GM12878 (cell line): ENCODE measurements around the gene LARGE1. TPM values are rescaled to one million over a fixed set of nuclear protein-coding genes. Genes with fewer than 3 reads are reported as not detected.

Source experiments
- ATAC-seq: fragments of 200-7000 bp; cut with Tn5 transposase; 3 replicates; pipeline ENCODE4 v1.9.1; 2020; ENCODE audit warnings: mild to moderate bottlenecking, moderate library complexity
- BruUV-seq: library from RNA; stranded (reverse); fragments of 400-500 nt; replicated peaks from 2 replicates; lab custom pipeline; 2021; lab: Mats Ljungman, UMichigan
- CTCF ChIA-PET: fragments of 300-600 bp; sonication (Branson Sonifier 250); formaldehyde crosslinking; extraction: SDS; loops from one replicate; lab custom pipeline; 2021; ENCODE audit warnings: inconsistent platforms; lab: Yijun Ruan, JAX
- POLR2A ChIA-PET: fragments of 350-600 bp; formaldehyde crosslinking; extraction: SDS; loops from one replicate; lab custom pipeline; 2021; ENCODE audit warnings: inconsistent platforms; lab: Charles Lee
- RAD21 ChIA-PET: fragments of 300-600 bp; sonication (Branson Sonifier 250); formaldehyde crosslinking; loops from one replicate; lab custom pipeline; 2023; ENCODE audit warnings: antibody characterized with exemption; ENCODE audit not compliant: unreplicated experiment; lab: Charles Lee
- SMC1A ChIA-PET: fragments of 300-600 bp; sonication (Branson Sonifier 250); formaldehyde crosslinking; loops from one replicate; lab custom pipeline; 2023; ENCODE audit not compliant: unreplicated experiment, uncharacterized antibody; lab: Charles Lee
- DNase-seq: peaks from one replicate; pipeline ENCODE4 v3.0.0-alpha.2; 2011; ENCODE audit warnings: low read depth, low spot score
- FAIRE-seq: peaks from 3 replicates; lab custom pipeline; 2011; peaks lifted over from hg19 to GRCh38; lab: Jason Lieb, UNC
- H2AFZ ChIP-seq: 2 replicates; pipeline ENCODE4 v1.6.0; 2011; ENCODE audit warnings: low read depth, low read length, control low read depth; ENCODE audit not compliant: control insufficient read depth
- H3K27ac ChIP-seq: 2 replicates; pipeline ENCODE4 v1.5.1; 2011; ENCODE audit warnings: control low read depth; ENCODE audit not compliant: control insufficient read depth, insufficient read depth
- H3K27me3 ChIP-seq, 2 experiments: replicated peaks in 1 of 2; 2 replicates each; pipeline versions ENCODE4 v1.6.0 to v1.6.1; 2011; ENCODE audit warnings: low read length in 1 of 2; ENCODE audit not compliant: control insufficient read depth in 2 of 2, insufficient read depth in 2 of 2
- H3K36me3 ChIP-seq, 2 experiments: 2 replicates each; pipeline ENCODE4 v1.5.1; 2011; ENCODE audit warnings: low read length in 1 of 2; ENCODE audit not compliant: control insufficient read depth in 2 of 2, insufficient read depth in 2 of 2
- H3K4me1 ChIP-seq: 2 replicates; pipeline ENCODE4 v1.6.1; 2011; ENCODE audit warnings: mild to moderate bottlenecking, low read length, moderate library complexity, mixed read lengths; ENCODE audit not compliant: control insufficient read depth, insufficient read depth
- H3K4me2 ChIP-seq: 2 replicates; pipeline ENCODE4 v1.6.0; 2011; ENCODE audit warnings: control low read depth; ENCODE audit not compliant: control insufficient read depth, insufficient read depth
- H3K4me3 ChIP-seq: fragments of 200-600 bp; sonication (generic); 2 replicates; pipeline ENCODE4 v1.5.1; 2016
- H3K79me2 ChIP-seq: 2 replicates; pipeline ENCODE4 v1.6.0; 2011; ENCODE audit warnings: low read length; ENCODE audit not compliant: control insufficient read depth, insufficient read depth
- H3K9ac ChIP-seq: 2 replicates; pipeline ENCODE4 v1.8.0; 2011; ENCODE audit warnings: low read length, control low read depth, mixed read lengths; ENCODE audit not compliant: control insufficient read depth, insufficient read depth
- H3K9me3 ChIP-seq: replicated peaks from 3 replicates; pipeline ENCODE4 v1.5.1; 2011; ENCODE audit warnings: mild to moderate bottlenecking, low read length; ENCODE audit not compliant: control insufficient read depth, insufficient read depth
- H4K20me1 ChIP-seq: 2 replicates; pipeline ENCODE4 v1.6.0; 2011; ENCODE audit not compliant: control insufficient read depth, insufficient read depth
- CBX3 ChIP-seq: fragments of 200-600 bp; sonication (generic); IDR thresholded peaks from 2 replicates; pipeline ENCODE4 v1.6.1; 2016; ENCODE audit warnings: low read depth, borderline replicate concordance
- FOXM1 ChIP-seq: IDR thresholded peaks from 2 replicates; pipeline ENCODE4 v1.6.1; 2012; ENCODE audit warnings: low read depth, mild to moderate bottlenecking, inconsistent platforms, low read length, moderate library complexity
- HDAC2 ChIP-seq: fragments of 200-600 bp; sonication (generic); IDR thresholded peaks from 2 replicates; pipeline ENCODE4 v1.6.1; 2017
- NFYB ChIP-seq: IDR thresholded peaks from 2 replicates; pipeline ENCODE4 v1.6.1; 2011; ENCODE audit warnings: low read depth, mild to moderate bottlenecking, low read length, improper control_type of control experiment, moderate library complexity; ENCODE audit not compliant: insufficient read depth
- SMARCA5 ChIP-seq: fragments of 450-650 bp; IDR thresholded peaks from 2 replicates; pipeline ENCODE4 v1.6.1; 2017; ENCODE audit warnings: mild to moderate bottlenecking
- SP1 ChIP-seq: IDR thresholded peaks from one replicate; pipeline ENCODE4 v1.6.1; 2011; ENCODE audit warnings: low read depth, low read length
- TBL1XR1 ChIP-seq: IDR thresholded peaks from 2 replicates; pipeline ENCODE4 v1.6.1; 2012; ENCODE audit warnings: low read depth, low read length, improper control_type of control experiment
- WRNIP1 ChIP-seq: IDR thresholded peaks from 2 replicates; pipeline ENCODE4 v1.6.1; 2011; ENCODE audit warnings: low read depth, low read length, improper control_type of control experiment, borderline replicate concordance
- ZNF217 ChIP-seq: fragments of 450-650 bp; IDR thresholded peaks from 2 replicates; pipeline ENCODE4 v1.6.1; 2017; ENCODE audit warnings: antibody characterized with exemption, mild to moderate bottlenecking
- WGBS: methylation state at CpG from one replicate; pipeline ENCODE4 v1.1.6; 2016; ENCODE audit warnings: low lambda C conversion rate; ENCODE audit not compliant: insufficient replicate concordance, insufficient coverage; ENCODE audit errors: missing lambda C conversion rate; 5-methylcytosine and 5-hydroxymethylcytosine counted together
- in situ Hi-C: fragments of 300-500 bp; cut with MboI; formaldehyde crosslinking; loops from 9 replicates; pipeline ENCODE4 v1.14.3; 2018; ENCODE audit warnings: mixed read lengths
- intact Hi-C: fragments of 100-400 bp; cut with micrococcal nuclease; formaldehyde crosslinking; loops from one replicate; pipeline ENCODE4 v1.14.2; 2022; ENCODE audit not compliant: unreplicated experiment
- polyA plus RNA-seq, 11 experiments: library from polyadenylated mRNA; depleted of rRNA in 4 of 11; unstranded in 6 of 11; stranded (reverse) in 5 of 11; fragments of >200 nt; fragmentation: Nextera tagmentation in 4 of 11; fragmentation: Illumina TruSeq in 1 of 11; extraction: Ambion mirVana in 4 of 11; extraction: Trizol in 1 of 11; gene quantifications; 1 replicate in 1 of 11; 2 replicates in 10 of 11; pipeline versions ENCODE4 v1.2.1 to v1.2.3, GENCODE V29; 2011 to 2016; ENCODE audit warnings: inconsistent platforms in 2 of 11, missing spikeins in 2 of 11, low read depth in 1 of 11
- total RNA-seq, 4 experiments: library from RNA; depleted of rRNA in 3 of 4; stranded (reverse); fragments of >200 nt in 3 of 4; fragmentation: Illumina TruSeq in 1 of 4; extraction: Trizol in 1 of 4; gene quantifications; 2 replicates each; pipeline versions ENCODE4 v1.2.1 to v1.2.3, GENCODE V29; 2013 to 2021
- TF ChIP-seq, protein P1 (sequence below): fragments of 450-650 bp; IDR thresholded peaks from 2 replicates; pipeline ENCODE4 v1.6.1; 2017; ENCODE audit warnings: low read depth, mild to moderate bottlenecking, moderate library complexity
- TF ChIP-seq, protein P2 (sequence below), 3 experiments: IDR thresholded peaks in 2 of 3; conservative IDR thresholded peaks in 1 of 3; 2 replicates each; pipeline ENCODE4 v1.5.1; 2011; ENCODE audit warnings: low read depth in 3 of 3, low read length in 3 of 3, mild to moderate bottlenecking in 3 of 3, control low read depth in 2 of 3, moderate library complexity in 2 of 3, inconsistent platforms in 1 of 3, mixed read lengths in 1 of 3; ENCODE audit not compliant: control insufficient read depth in 2 of 3, insufficient read depth in 1 of 3; ENCODE audit errors: extremely low read depth in 1 of 3
- TF ChIP-seq, protein P3 (sequence below): IDR thresholded peaks from 2 replicates; pipeline ENCODE4 v1.6.1; 2011; ENCODE audit warnings: low read depth, low read length, improper control_type of control experiment, borderline replicate concordance
- TF ChIP-seq, protein P4 (sequence below): fragments of 450-650 bp; formaldehyde crosslinking; IDR thresholded peaks from 2 replicates; pipeline ENCODE4 v1.4.0; 2020; ENCODE audit warnings: mild to moderate bottlenecking, moderate library complexity
- TF ChIP-seq, protein P5 (sequence below): IDR thresholded peaks from 2 replicates; pipeline ENCODE4 v1.6.1; 2011; ENCODE audit warnings: mild to moderate bottlenecking, low read depth, low read length, moderate library complexity; ENCODE audit not compliant: insufficient replicate concordance

The LARGE1 gene
- total and polyA plus RNA-seq, 10 of the 15 experiments (the other 5 are each of a cell fraction or from before 2014, with no cell fraction given) = 3.2 to 41.4 (median 17.3) TPM

DNA sequence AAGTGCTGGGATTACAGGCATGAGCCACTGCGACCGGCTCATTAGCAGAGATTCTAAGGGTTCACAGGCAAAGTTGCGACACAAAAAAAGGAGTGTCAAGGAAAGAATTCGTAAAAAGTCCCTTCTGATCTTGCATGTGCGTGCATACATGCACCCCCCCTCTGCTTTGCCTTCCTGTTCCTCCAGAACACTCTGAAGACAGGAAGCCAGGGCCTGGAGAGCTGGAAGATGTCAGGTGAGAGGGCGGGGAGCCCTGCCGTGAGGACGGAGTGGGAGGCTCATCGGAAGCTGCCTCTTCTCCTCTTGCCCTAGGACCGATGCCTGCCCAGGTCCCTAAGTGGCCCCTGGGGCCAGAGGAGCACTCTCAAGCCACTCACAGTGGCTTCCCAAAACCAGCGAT lies 89.1 kb downstream of the LARGE1 start:
- Histone ChIP-seq H3K36me3 (no peaks in the 10 kb centered on the region), H3K27me3 (no peaks in the 10 kb centered on the region), H3K4me2 (no peak overlapping the region), H3K79me2 (no peaks in the 10 kb centered on the region; the same call in 1 of the 2 replicates), H3K9me3 (no peaks in the 10 kb centered on the region), H3K9ac (no peak overlapping the region), H3K4me3 (no peak overlapping the region), H3K4me1 (no peaks in the 10 kb centered on the region), H4K20me1 (no peaks in the 10 kb centered on the region), H3K27ac (no peak overlapping the region), H2AFZ (no peak overlapping the region)
- in situ Hi-C loops = no loop called here
- RAD21 ChIA-PET = interaction anchor here (1.1 kb wide), 1 partner anchor 9 kb away, joined by 3 read pairs; no protein-coding TSS in a partner anchor
- FAIRE-seq (no peak), DNase-seq (no peak), ATAC-seq (no peak)
- SMC1A ChIA-PET = no interaction called here
- WGBS = 88% methylated on average over 11 of the region's 11 CpGs
- CTCF ChIA-PET = interaction anchor here (1.4 kb wide), 1 partner anchor 10 kb away, joined by 3 read pairs; no protein-coding TSS in a partner anchor
- POLR2A ChIA-PET = no interaction called here
- BruUV-seq = no TSS peak
- intact Hi-C loops = no loop called here
- TF ChIP-seq, protein P1, sequence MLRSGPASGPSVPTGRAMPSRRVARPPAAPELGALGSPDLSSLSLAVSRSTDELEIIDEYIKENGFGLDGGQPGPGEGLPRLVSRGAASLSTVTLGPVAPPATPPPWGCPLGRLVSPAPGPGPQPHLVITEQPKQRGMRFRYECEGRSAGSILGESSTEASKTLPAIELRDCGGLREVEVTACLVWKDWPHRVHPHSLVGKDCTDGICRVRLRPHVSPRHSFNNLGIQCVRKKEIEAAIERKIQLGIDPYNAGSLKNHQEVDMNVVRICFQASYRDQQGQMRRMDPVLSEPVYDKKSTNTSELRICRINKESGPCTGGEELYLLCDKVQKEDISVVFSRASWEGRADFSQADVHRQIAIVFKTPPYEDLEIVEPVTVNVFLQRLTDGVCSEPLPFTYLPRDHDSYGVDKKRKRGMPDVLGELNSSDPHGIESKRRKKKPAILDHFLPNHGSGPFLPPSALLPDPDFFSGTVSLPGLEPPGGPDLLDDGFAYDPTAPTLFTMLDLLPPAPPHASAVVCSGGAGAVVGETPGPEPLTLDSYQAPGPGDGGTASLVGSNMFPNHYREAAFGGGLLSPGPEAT = no peak
- TF ChIP-seq SMARCA5 = no peak
- TF ChIP-seq, protein P2, sequence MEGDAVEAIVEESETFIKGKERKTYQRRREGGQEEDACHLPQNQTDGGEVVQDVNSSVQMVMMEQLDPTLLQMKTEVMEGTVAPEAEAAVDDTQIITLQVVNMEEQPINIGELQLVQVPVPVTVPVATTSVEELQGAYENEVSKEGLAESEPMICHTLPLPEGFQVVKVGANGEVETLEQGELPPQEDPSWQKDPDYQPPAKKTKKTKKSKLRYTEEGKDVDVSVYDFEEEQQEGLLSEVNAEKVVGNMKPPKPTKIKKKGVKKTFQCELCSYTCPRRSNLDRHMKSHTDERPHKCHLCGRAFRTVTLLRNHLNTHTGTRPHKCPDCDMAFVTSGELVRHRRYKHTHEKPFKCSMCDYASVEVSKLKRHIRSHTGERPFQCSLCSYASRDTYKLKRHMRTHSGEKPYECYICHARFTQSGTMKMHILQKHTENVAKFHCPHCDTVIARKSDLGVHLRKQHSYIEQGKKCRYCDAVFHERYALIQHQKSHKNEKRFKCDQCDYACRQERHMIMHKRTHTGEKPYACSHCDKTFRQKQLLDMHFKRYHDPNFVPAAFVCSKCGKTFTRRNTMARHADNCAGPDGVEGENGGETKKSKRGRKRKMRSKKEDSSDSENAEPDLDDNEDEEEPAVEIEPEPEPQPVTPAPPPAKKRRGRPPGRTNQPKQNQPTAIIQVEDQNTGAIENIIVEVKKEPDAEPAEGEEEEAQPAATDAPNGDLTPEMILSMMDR (IDR thresholded peaks at IDR 0.05 in 2 of 3, conservative IDR thresholded peaks at IDR 0.05 in 1 of 3; ENCODE audit: control insufficient read depth in 2 of 3, extremely low read depth in 1 of 3, insufficient read depth in 1 of 3, low read depth in 3 of 3, low read length in 3 of 3) = no peak
- TF ChIP-seq, protein P3, sequence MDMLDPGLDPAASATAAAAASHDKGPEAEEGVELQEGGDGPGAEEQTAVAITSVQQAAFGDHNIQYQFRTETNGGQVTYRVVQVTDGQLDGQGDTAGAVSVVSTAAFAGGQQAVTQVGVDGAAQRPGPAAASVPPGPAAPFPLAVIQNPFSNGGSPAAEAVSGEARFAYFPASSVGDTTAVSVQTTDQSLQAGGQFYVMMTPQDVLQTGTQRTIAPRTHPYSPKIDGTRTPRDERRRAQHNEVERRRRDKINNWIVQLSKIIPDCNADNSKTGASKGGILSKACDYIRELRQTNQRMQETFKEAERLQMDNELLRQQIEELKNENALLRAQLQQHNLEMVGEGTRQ = no peak
- TF ChIP-seq TBL1XR1 = no peak
- TF ChIP-seq WRNIP1 = no peak
- TF ChIP-seq, protein P4, sequence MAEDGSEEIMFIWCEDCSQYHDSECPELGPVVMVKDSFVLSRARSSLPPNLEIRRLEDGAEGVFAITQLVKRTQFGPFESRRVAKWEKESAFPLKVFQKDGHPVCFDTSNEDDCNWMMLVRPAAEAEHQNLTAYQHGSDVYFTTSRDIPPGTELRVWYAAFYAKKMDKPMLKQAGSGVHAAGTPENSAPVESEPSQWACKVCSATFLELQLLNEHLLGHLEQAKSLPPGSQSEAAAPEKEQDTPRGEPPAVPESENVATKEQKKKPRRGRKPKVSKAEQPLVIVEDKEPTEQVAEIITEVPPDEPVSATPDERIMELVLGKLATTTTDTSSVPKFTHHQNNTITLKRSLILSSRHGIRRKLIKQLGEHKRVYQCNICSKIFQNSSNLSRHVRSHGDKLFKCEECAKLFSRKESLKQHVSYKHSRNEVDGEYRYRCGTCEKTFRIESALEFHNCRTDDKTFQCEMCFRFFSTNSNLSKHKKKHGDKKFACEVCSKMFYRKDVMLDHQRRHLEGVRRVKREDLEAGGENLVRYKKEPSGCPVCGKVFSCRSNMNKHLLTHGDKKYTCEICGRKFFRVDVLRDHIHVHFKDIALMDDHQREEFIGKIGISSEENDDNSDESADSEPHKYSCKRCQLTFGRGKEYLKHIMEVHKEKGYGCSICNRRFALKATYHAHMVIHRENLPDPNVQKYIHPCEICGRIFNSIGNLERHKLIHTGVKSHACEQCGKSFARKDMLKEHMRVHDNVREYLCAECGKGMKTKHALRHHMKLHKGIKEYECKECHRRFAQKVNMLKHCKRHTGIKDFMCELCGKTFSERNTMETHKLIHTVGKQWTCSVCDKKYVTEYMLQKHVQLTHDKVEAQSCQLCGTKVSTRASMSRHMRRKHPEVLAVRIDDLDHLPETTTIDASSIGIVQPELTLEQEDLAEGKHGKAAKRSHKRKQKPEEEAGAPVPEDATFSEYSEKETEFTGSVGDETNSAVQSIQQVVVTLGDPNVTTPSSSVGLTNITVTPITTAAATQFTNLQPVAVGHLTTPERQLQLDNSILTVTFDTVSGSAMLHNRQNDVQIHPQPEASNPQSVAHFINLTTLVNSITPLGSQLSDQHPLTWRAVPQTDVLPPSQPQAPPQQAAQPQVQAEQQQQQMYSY (CRISPR knock-in tag) = no peak
- TF ChIP-seq CBX3 = no peak
- no peak for TF ChIP-seq FOXM1
- TF ChIP-seq ZNF217 = no peak
- TF ChIP-seq SP1 = no peak
- no peak for TF ChIP-seq NFYB
- TF ChIP-seq, protein P5, sequence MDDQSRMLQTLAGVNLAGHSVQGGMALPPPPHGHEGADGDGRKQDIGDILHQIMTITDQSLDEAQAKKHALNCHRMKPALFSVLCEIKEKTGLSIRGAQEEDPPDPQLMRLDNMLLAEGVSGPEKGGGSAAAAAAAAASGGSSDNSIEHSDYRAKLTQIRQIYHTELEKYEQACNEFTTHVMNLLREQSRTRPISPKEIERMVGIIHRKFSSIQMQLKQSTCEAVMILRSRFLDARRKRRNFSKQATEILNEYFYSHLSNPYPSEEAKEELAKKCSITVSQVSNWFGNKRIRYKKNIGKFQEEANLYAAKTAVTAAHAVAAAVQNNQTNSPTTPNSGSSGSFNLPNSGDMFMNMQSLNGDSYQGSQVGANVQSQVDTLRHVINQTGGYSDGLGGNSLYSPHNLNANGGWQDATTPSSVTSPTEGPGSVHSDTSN = no peak
- TF ChIP-seq HDAC2 = no peak
